GM21717 (cell line): ENCODE results near the gene ENOPH1.

Experiments used
- ATAC-seq: cut with Tn5 transposase; IDR thresholded peaks from one replicate; pipeline ENCODE4 v1.9.1; 2021; ENCODE audit warnings: mild to moderate bottlenecking, moderate library complexity; ENCODE audit not compliant: unreplicated experiment

ENOPH1 gene

DNA sequence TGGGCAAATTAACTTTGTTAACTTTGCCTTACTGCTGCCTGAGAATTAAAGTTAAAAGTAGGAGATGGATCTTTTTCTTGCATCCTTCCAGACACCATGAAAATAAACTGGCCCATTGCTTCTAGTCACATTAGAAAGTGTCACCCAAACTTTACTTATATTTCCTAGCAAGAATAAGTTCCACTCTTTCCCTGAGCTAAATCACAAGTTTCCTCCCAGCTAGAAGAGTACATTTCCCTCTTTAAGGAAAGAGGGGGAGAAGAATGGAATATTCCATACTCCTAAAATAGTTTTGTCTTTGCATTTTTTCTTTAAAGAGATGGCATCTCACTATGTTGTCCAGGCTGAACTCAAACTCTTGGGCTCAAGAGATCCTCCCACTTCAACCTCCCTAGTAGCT lies 77.6 kb downstream of the ENOPH1 start:
- no peak for ATAC-seq

DNA sequence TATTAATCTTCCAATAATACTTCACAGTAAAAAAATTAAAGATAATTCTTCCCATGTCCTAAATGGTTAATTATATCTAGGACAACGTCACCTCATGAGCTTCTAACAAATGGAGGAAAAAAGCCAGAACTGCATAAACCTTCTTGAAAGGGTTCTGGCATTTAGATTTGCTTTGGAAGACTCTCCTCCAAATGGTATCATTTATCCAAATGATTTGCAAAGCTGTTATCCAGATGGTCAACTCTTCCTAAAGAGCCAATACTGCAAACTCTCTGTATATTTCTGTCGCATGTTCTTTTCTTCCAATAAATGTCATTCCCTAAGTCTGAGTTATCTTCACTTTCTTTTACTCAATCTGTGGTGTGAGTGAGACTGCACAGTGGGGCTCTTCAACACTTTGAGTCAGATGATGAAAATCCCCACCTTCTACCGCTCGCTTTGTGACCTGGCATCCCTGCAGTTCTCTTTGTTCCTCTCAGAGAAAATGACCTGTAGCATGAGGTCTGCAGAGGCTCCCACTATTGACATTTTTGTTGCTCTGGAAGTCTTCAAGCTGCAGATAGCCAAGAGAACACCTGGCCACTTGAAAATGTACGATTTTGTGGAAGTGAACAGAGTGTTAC lies 78.5 kb downstream of the ENOPH1 start:
- ATAC-seq: no peak

- no peak for ATAC-seq
Observed at GRCh38 chr4:82510216-82510615, 79.8 kb downstream of the ENOPH1 start.
